ENCODE data around the gene PDE4D.

GRCh38 chr5:59206132-59206581 lies 687.4 kb downstream of the PDE4D start:
- TF ChIP-seq CTCF (conservative IDR thresholded peaks at IDR 0.05; ENCODE audit: low read depth, low read length) (no peak), EZH2phosphoT487 (IDR thresholded peaks at IDR 0.05; ENCODE audit: borderline replicate concordance, low read length) (no peak)
